Endothelial cell (in vitro differentiated cells): ENCODE results near the gene DCUN1D3. TPM values are rescaled to one million over a fixed set of nuclear protein-coding genes. Genes with fewer than 3 reads are reported as not detected.

ENCODE experiments used
- DNase-seq: peaks from one replicate; pipeline ENCODE4 v3.0.0; 2021; ENCODE audit warnings: low spot score
- H3K27ac Mint-ChIP-seq: one replicate; pipeline ENCODE4 v1.8.0; 2021; ENCODE audit warnings: mixed read lengths, inconsistent platforms; ENCODE audit not compliant: unreplicated experiment
- H3K27me3 Mint-ChIP-seq: one replicate; pipeline ENCODE4 v1.8.0; 2021; ENCODE audit warnings: mild to moderate bottlenecking, moderate library complexity, mixed read lengths, inconsistent platforms; ENCODE audit not compliant: unreplicated experiment
- H3K36me3 Mint-ChIP-seq: one replicate; pipeline ENCODE4 v1.8.0; 2021; ENCODE audit warnings: mild to moderate bottlenecking, low read depth, mixed read lengths, inconsistent platforms; ENCODE audit not compliant: unreplicated experiment
- H3K4me1 Mint-ChIP-seq: one replicate; pipeline ENCODE4 v1.8.0; 2021; ENCODE audit warnings: mild to moderate bottlenecking, mixed read lengths, inconsistent platforms; ENCODE audit not compliant: unreplicated experiment
- H3K4me3 Mint-ChIP-seq: one replicate; pipeline ENCODE4 v1.8.0; 2021; ENCODE audit warnings: mild to moderate bottlenecking, mixed read lengths, inconsistent platforms; ENCODE audit not compliant: unreplicated experiment
- H3K9me3 Mint-ChIP-seq: one replicate; pipeline ENCODE4 v1.8.0; 2021; ENCODE audit warnings: mixed read lengths, inconsistent platforms; ENCODE audit not compliant: unreplicated experiment
- total RNA-seq: library from RNA; stranded (reverse); fragmentation: NEBNext Ultra II Directional; extraction: Animal tissue kit (Norgen Biotek cat#: 25700); gene quantifications from one replicate; pipeline ENCODE4 v1.2.1, GENCODE V29; 2021; ENCODE audit not compliant: unreplicated experiment
- TF ChIP-seq, protein P1 (sequence below): fragments of 200-600 bp; sonication (generic); IDR thresholded peaks from one replicate; pipeline ENCODE4 v1.5.0; 2021; ENCODE audit warnings: antibody characterized with exemption; ENCODE audit not compliant: unreplicated experiment

Gene DCUN1D3
- total RNA-seq, 1 donor from 2014 or later, result 17.2 TPM

GRCh38 chr16:20944861-20945574, 44.9 kb upstream of the DCUN1D3 start:
- no peaks in the 10 kb centered on the region for H3K4me1 Mint-ChIP-seq
- no peak overlapping the region for H3K4me3 Mint-ChIP-seq
- TF ChIP-seq, protein P1, sequence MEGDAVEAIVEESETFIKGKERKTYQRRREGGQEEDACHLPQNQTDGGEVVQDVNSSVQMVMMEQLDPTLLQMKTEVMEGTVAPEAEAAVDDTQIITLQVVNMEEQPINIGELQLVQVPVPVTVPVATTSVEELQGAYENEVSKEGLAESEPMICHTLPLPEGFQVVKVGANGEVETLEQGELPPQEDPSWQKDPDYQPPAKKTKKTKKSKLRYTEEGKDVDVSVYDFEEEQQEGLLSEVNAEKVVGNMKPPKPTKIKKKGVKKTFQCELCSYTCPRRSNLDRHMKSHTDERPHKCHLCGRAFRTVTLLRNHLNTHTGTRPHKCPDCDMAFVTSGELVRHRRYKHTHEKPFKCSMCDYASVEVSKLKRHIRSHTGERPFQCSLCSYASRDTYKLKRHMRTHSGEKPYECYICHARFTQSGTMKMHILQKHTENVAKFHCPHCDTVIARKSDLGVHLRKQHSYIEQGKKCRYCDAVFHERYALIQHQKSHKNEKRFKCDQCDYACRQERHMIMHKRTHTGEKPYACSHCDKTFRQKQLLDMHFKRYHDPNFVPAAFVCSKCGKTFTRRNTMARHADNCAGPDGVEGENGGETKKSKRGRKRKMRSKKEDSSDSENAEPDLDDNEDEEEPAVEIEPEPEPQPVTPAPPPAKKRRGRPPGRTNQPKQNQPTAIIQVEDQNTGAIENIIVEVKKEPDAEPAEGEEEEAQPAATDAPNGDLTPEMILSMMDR, result no peak
- H3K9me3 Mint-ChIP-seq, result no peaks in the 10 kb centered on the region
- no peaks in the 10 kb centered on the region for H3K27me3 Mint-ChIP-seq
- H3K36me3 Mint-ChIP-seq, result no peaks in the 10 kb centered on the region
- DNase-seq, result no peak
- no peak overlapping the region for H3K27ac Mint-ChIP-seq

GRCh38 chr16:20942256-20942655, 42.1 kb upstream of the DCUN1D3 start:
- Mint-ChIP-seq H3K4me3 (no peak overlapping the region), H3K36me3 (no peaks in the 10 kb centered on the region), H3K27ac (no peak overlapping the region), H3K27me3 (peaks cover 2% of the 10 kb centered on the region), H3K4me1 (no peaks in the 10 kb centered on the region), H3K9me3 (no peaks in the 10 kb centered on the region)
- TF ChIP-seq, protein P1, result no peak
- no peak for DNase-seq

DNA sequence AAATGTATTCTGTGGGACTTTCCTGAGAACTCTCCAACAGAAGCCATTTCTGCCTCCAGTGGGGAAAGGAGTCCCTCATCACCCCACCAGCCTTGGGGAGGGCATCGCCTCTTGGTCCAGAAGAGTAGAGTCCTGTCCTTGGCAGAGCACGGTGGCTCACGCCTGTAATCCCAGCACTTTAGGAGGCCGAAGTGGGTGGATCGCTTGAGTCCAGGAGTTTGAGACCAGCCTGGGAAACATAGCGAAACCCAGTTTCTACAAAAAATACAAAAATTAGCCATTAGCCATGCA, 41.4 kb upstream of the DCUN1D3 start:
- no peak overlapping the region for H3K27ac Mint-ChIP-seq
- H3K4me1 Mint-ChIP-seq, result no peaks in the 10 kb centered on the region
- TF ChIP-seq, protein P1, result no peak
- H3K36me3 Mint-ChIP-seq, result no peaks in the 10 kb centered on the region
- no peak overlapping the region for H3K4me3 Mint-ChIP-seq
- peaks cover 2% of the 10 kb centered on the region for H3K27me3 Mint-ChIP-seq
- no peak for DNase-seq
- no peaks in the 10 kb centered on the region for H3K9me3 Mint-ChIP-seq

- Mint-ChIP-seq H3K36me3 (no peaks in the 10 kb centered on the region), H3K9me3 (no peaks in the 10 kb centered on the region), H3K27ac (no peak overlapping the region), H3K4me3 (no peak overlapping the region), H3K27me3 (peaks cover 2% of the 10 kb centered on the region), H3K4me1 (no peaks in the 10 kb centered on the region)
- TF ChIP-seq, protein P1, result no peak
- no peak for DNase-seq
Measured at GRCh38 chr16:20940871-20941635, 40.9 kb upstream of the DCUN1D3 start.

DNA sequence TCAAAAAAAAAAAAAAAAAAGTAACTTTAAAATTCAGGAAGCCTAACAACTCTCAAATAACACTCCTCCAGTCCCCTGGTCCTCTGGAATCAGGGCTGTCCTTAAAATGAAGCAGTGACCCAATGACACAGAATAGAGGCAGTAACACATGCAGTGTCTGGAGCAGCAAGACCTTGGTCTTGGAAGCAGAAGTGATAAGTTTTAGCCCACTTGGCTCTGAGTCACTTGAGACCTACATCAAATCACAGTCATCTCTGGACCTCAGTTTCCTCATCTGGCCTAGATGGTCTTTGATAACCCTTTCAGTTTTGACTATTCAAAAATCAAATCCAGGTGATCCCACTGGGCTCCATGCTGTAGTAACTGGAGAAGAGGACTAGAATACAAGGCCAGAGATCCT, 39.5 kb upstream of the DCUN1D3 start:
- H3K4me1 Mint-ChIP-seq, result no peaks in the 10 kb centered on the region
- H3K36me3 Mint-ChIP-seq, result no peaks in the 10 kb centered on the region
- H3K27ac Mint-ChIP-seq, result no peak overlapping the region
- H3K27me3 Mint-ChIP-seq, result peaks cover 2% of the 10 kb centered on the region
- no peak for DNase-seq
- no peaks in the 10 kb centered on the region for H3K9me3 Mint-ChIP-seq
- no peak overlapping the region for H3K4me3 Mint-ChIP-seq
- TF ChIP-seq, protein P1, result no peak
